Small intestine (tissue), 7 donors: ENCODE results near the gene ANOS1. TPM values are rescaled to one million over a fixed set of nuclear protein-coding genes. Genes with fewer than 3 reads are reported as not detected.

Experiments
- DNase-seq, 2 donors: peaks; one replicate each; pipeline versions ENCODE4 v3.0.0 to v3.0.0-alpha.2; 2013
- FAIRE-seq: peaks from 2 replicates; lab custom pipeline; 2012; peaks lifted over from hg19 to GRCh38; lab: Jason Lieb, UNC
- H3K27ac ChIP-seq, 3 donors: one replicate each; pipeline ENCODE4 v1.5.1; 2013; ENCODE audit warnings: low read length in 2 of 3, mild to moderate bottlenecking in 2 of 3, control low read depth in 1 of 3, inconsistent platforms in 1 of 3, low read depth in 1 of 3, moderate library complexity in 1 of 3
- H3K27me3 ChIP-seq, 3 donors: one replicate each; pipeline ENCODE4 v1.6.1; 2013; ENCODE audit warnings: low read length in 3 of 3, inconsistent platforms in 1 of 3; ENCODE audit not compliant: control insufficient read depth in 3 of 3, insufficient read depth in 3 of 3
- H3K36me3 ChIP-seq, 3 donors: one replicate each; pipeline ENCODE4 v1.6.1; 2013; ENCODE audit warnings: low read length in 3 of 3, inconsistent platforms in 1 of 3, low read depth in 1 of 3, mild to moderate bottlenecking in 1 of 3, moderate library complexity in 1 of 3; ENCODE audit not compliant: control insufficient read depth in 3 of 3, insufficient read depth in 2 of 3
- H3K4me1 ChIP-seq, 3 donors: one replicate each; pipeline ENCODE4 v1.6.1; 2013; ENCODE audit warnings: low read length in 2 of 3, inconsistent platforms in 1 of 3, low read depth in 1 of 3, mild to moderate bottlenecking in 1 of 3, moderate library complexity in 1 of 3; ENCODE audit not compliant: control insufficient read depth in 3 of 3, insufficient read depth in 2 of 3
- H3K4me3 ChIP-seq, 3 donors: one replicate each; pipeline ENCODE4 v1.5.1; 2013; ENCODE audit warnings: low read length in 3 of 3, control low read depth in 1 of 3, inconsistent platforms in 1 of 3, low read depth in 1 of 3, mild to moderate bottlenecking in 1 of 3, moderate library complexity in 1 of 3
- H3K9me3 ChIP-seq, 2 donors: one replicate each; pipeline ENCODE4 v1.6.1; 2013; ENCODE audit warnings: low read depth in 1 of 2, low read length in 1 of 2; ENCODE audit not compliant: control insufficient read depth in 2 of 2, insufficient read depth in 1 of 2
- whole genome bisulfite sequencing, 3 donors: extraction: QIAGEN DNeasy Blood & Tissue Kit; methylation state at CpG; one replicate each; pipeline ENCODE4 v1.1.7; 2013; 5-methylcytosine and 5-hydroxymethylcytosine counted together
- polyA plus RNA-seq, 4 donors: library from polyadenylated mRNA; stranded (reverse) in 3 of 4; unstranded in 1 of 4; fragments of 200-250 nt in 3 of 4; fragments of 120-200 nt in 1 of 4; gene quantifications; one replicate each; pipeline versions ENCODE4 v1.2.1 to v1.2.3, GENCODE V29; 2013
- donor health status: healthy with polysubstance abuse.
- donor health status: control.
- donor health status: control.
- donor health status: Bipolar disorder and iron deficiency.
- donor health status: healthy.

ANOS1 gene
- polyA plus RNA-seq, 4 donors: 0.19 to 0.87 TPM; not detected in 2

DNA sequence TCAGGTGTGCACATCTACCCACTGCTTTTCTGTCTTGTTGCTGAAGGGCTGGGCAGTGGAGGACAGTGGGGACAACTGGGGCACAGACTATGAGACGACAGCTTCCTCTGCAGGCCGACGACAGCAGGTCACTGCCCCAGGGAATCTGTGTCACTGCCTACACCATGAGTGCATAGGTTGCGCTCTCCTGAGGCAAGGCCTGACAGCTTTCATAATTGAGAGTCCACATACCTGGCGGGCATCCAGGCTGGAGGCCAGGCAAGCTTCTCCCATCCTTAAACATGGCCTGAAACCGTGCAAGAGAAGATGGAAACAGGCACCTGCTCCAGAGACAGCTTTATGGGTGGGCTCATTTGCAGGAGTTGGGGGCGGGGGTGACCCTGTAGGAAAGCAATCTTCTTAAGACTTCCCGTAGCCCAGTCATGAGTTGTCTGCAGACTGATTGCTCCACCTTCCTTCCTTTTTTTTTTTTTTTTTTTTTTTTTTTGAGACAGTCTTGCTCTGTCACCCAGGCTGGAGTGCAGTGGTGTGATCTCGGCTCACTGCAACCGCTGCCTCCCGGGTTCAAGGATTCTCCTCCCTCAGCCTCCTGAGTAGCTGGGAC is 2.9 kb downstream of the ANOS1 start:
- Histone ChIP-seq H3K9me3 (no peaks in the 10 kb centered on the region), H3K36me3 (no peaks in the 10 kb centered on the region), H3K4me1 (no peaks in the 10 kb centered on the region), H3K27ac (no peak overlapping the region), H3K27me3 (peaks cover 4 to 41% (median 13%) of the 10 kb centered on the region in 3 donors), H3K4me3 (no peak overlapping the region)
- FAIRE-seq: no peak
- 57 to 63% (median 61%) methylated on average over 10 to 11 of the region's 11 CpGs for WGBS, 3 donors
- DNase-seq: no peak

DNA sequence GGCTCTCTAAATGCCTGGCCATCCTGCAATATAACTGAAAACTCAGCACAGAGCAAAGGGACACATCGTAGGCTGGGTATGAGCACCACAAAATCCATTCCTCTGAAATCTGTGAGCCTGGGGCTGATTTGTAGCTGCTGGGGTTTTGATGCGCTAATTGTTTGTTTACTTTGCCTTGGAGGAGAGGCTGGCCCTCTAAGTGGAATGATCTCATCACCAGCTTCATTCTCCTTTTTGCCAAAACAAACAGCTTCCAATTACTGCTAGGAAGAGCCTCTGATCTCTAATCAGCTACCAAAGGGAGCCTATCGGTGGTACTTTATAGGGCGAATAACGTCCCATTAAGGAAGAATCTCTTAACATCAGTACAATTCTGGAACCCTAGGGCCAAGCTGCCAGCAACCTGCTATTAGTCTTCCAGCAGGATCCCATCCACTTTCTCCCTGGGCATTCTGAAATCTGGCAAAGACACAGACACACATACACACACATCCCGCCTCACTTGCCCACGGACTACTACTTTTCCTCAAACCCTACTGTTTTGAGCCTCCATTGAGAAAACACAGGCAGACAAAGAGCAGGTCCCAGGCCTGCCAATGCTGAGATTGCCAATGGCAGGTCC is 5.8 kb downstream of the ANOS1 start:
- Histone ChIP-seq H3K27ac (no peak overlapping the region), H3K9me3 (no peaks in the 10 kb centered on the region), H3K27me3 (peaks cover 2 to 26% (median 4%) of the 10 kb centered on the region in 3 donors), H3K4me1 (no peaks in the 10 kb centered on the region), H3K4me3 (no peak overlapping the region), H3K36me3 (no peaks in the 10 kb centered on the region)
- DNase-seq: no peak
- WGBS, 3 donors: 29 to 43% (median 32%) methylated on average over 7 of the region's 7 CpGs
- no peak for FAIRE-seq

DNA sequence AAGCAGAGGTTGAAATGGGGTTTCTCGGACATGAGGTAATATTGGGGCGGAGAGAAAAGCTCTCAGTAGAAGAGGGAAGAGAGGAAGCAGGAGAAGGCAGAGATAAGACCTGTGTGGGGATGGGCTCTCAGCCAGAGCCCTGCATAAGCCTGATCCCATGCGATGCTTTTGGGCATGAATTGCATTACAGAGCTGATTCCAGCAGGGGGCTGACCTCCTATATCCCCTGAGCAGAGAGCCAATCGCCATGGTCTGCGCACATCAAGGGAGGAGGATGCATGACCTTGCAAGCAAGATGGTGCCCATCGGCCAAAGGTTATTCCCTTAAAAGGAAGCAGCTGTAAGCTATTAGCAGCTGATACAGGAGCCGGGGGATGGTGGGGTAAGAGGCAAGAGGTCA is 7.6 kb downstream of the ANOS1 start:
- no peak for FAIRE-seq
- Histone ChIP-seq H3K4me3 (no peak overlapping the region), H3K27ac (no peak overlapping the region), H3K4me1 (no peaks in the 10 kb centered on the region), H3K27me3 (peaks cover 2 to 10% (median 4%) of the 10 kb centered on the region in 3 donors), H3K36me3 (no peaks in the 10 kb centered on the region), H3K9me3 (no peaks in the 10 kb centered on the region)
- DNase-seq: no peak
- WGBS, 3 donors: 44 to 58% (median 53%) methylated on average over 7 of the region's 7 CpGs

DNA sequence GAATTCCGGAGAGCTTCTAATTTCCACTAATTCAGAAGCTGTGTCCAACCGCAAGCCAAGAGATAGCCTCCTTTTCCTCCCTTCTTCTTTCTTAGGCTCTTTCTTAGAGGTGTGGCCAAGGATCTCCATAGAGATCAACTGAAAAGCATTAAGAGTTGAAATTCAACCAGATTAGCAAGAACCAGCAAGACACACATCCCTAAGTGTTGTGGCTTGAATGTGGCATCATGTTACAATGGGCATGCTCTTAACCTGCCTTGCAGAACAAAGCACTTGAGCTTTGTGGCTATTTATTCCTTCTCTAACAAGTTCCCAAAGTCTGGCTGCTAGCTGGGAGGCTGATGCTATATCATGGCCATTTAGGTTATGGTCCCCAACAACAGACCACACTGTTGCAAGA is 10.4 kb downstream of the ANOS1 start:
- Histone ChIP-seq H3K4me3 (no peak overlapping the region), H3K27ac (no peak overlapping the region), H3K27me3 (peaks cover 0 to 5% (median 0%) of the 10 kb centered on the region in 3 donors), H3K36me3 (no peaks in the 10 kb centered on the region), H3K4me1 (no peaks in the 10 kb centered on the region), H3K9me3 (no peaks in the 10 kb centered on the region)
- FAIRE-seq (no peak), DNase-seq (no peak)
- WGBS, 3 donors: 77 to 87% (median 85%) methylated on average over 2 of the region's 2 CpGs

DNA sequence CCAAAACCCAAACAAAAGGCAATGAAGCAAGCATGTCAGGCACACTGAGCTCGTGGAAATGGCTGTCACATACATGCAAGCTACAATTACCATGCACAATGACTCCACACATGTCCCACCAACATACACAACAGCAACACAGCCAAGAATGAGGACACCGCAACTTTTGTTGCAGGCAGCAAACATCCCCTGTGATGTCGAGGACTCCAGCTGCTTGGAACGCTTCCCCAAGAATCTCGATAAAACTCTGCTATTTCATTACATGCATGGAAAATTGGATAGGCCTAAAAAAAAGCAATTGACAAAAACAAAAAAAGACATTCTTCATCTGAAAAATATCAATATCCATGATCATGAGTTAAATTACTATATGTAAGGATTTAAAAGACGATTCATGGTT is 11.8 kb downstream of the ANOS1 start:
- no peaks in the 10 kb centered on the region for H3K9me3 ChIP-seq
- no peak overlapping the region for H3K4me3 ChIP-seq
- FAIRE-seq (no peak), DNase-seq (no peak)
- H3K36me3 ChIP-seq: no peaks in the 10 kb centered on the region
- H3K4me1 ChIP-seq: no peaks in the 10 kb centered on the region
- H3K27ac ChIP-seq: no peak overlapping the region
- no peaks in the 10 kb centered on the region for H3K27me3 ChIP-seq
- WGBS, 3 donors: 81 to 91% (median 87%) methylated on average over 6 of the region's 6 CpGs

DNA sequence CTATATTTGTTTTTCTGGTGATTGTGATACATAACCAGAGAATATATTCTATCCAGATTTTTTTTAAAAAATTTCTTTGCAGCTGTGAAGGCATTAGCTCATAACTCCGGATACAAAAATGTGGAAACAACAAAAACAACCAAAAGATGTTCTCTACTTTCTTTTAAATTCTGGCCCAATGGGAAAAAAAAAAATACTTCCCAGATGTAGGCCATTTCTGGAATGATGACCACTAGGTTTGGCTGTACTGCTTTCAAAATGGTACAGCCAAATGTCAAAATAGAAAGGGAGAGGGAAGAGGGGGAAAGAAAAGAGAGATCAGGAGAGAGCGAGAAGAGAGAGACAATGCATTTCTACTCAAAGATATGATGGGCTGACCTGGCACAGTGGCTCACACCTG is 14.6 kb downstream of the ANOS1 start:
- DNase-seq: no peak
- no peaks in the 10 kb centered on the region for H3K27me3 ChIP-seq
- 85 to 95% (median 91%) methylated on average over 2 of the region's 2 CpGs for WGBS, 3 donors
- no peak overlapping the region for H3K4me3 ChIP-seq
- no peak for FAIRE-seq
- H3K4me1 ChIP-seq: no peaks in the 10 kb centered on the region
- no peaks in the 10 kb centered on the region for H3K36me3 ChIP-seq
- no peak overlapping the region for H3K27ac ChIP-seq
- H3K9me3 ChIP-seq: no peaks in the 10 kb centered on the region

DNA sequence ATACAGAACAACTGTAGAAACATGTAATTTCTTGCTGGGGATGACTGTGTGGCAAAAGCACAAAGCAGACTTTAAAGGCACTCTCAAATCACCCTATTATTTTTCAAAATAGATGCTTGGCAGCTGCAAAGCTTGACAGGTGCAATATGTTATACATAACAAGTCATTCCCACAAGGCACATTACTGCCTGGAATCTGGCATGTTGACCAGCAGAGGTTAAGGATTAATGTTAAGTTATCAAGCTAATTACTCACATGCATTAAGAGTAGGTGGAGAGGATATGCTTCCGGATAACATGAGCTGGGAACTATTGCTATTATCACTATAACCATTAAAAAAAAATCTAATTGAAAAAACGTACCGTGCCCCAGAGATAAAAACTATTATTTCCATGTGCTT is 17.8 kb downstream of the ANOS1 start:
- H3K36me3 ChIP-seq: no peaks in the 10 kb centered on the region
- WGBS, 3 donors: 15 to 42% (median 39%) methylated on average over 3 of the region's 3 CpGs
- DNase-seq (no peak), FAIRE-seq (no peak)
- H3K27me3 ChIP-seq: no peaks in the 10 kb centered on the region
- no peak overlapping the region for H3K4me3 ChIP-seq
- H3K9me3 ChIP-seq: no peaks in the 10 kb centered on the region
- H3K4me1 ChIP-seq: no peaks in the 10 kb centered on the region
- no peak overlapping the region for H3K27ac ChIP-seq

DNA sequence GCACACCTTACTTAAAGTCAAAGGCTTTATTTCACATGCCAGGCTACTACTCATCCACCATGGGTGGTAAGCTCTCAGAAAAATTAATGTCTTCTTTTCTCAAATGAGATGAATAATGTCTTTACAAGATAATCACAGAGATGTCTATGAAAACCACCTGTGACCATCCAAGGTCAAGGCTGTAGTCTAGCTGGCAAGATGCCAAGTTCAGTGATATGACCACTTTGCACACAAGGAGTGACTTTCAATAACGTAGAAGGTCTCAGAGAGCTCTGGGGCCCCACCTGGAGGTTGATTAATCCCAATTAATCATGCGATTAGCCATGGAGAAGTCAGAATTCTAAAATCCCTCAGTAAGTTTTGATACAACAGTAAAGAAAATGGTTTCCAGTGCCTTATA is 20.5 kb downstream of the ANOS1 start:
- 49 to 74% (median 51%) methylated on average over 2 of the region's 2 CpGs for WGBS, 3 donors
- DNase-seq (no peak), FAIRE-seq (no peak)
- H3K36me3 ChIP-seq: no peaks in the 10 kb centered on the region
- H3K4me3 ChIP-seq: no peak overlapping the region
- no peaks in the 10 kb centered on the region for H3K4me1 ChIP-seq
- no peaks in the 10 kb centered on the region for H3K27me3 ChIP-seq
- H3K27ac ChIP-seq: no peak overlapping the region
- H3K9me3 ChIP-seq: no peaks in the 10 kb centered on the region

DNA sequence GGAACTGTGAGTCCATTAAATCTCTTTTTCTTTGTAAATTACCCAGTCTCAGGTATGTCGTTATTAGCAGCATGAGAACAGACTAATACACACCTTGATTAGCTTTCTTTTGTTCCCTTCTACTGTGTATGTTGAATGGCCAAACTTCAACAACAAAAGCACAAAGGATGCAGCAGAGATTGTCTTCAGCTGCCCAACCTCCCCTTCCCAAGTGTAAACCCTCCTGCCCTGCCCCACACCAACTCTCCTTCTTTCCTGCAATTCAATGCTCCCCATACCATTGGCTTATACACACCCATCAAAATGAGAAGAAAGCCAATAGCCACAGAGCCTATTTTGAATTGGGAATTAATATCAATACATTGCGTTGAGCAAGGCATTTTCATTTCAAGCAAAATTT is 27.8 kb downstream of the ANOS1 start:
- Histone ChIP-seq H3K4me1 (no peaks in the 10 kb centered on the region), H3K27me3 (no peaks in the 10 kb centered on the region)
- 81 to 96% (median 84%) methylated on average over 2 of the region's 2 CpGs for WGBS, 3 donors

More for the DNA sequence above, 27.8 kb downstream of the ANOS1 start:
- no peak for FAIRE-seq
- no peak for DNase-seq
- no peak overlapping the region for H3K27ac ChIP-seq
- H3K9me3 ChIP-seq: no peaks in the 10 kb centered on the region
- H3K4me3 ChIP-seq: no peak overlapping the region
- H3K36me3 ChIP-seq: no peaks in the 10 kb centered on the region
